ENCODE measurements around the gene PODNL1. TPM values are rescaled to one million over a fixed set of nuclear protein-coding genes. Genes with fewer than 3 reads are reported as not detected.

PODNL1 gene
- total and polyA plus RNA-seq, 7 donors = 0.07 to 1.3 (median 0.36) TPM

DNA sequence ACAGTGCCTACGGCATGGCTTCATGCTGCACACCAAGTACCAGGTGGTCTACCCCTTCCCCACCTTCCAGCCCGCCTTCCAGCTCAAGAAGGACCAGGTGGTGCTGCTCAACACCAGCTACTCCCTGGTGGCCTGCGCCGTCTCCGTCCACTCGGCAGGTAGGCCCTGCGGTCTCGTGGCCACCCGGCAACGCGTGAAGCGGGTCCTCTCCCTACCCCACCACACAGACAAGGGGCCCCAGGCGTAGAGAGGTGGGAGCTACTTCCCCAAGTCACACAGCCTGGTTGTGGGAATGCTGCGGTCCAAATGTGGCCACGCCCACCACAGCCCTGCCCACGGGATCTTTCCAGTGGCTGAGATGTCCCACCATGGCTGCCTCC, 18.1 kb upstream of the PODNL1 start:
- WGBS, 3 donors = 88 to 94% (median 89%) methylated on average over 15 to 16 of the region's 16 CpGs
- peaks cover 10% of the 10 kb centered on the region for H3K4me1 ChIP-seq
- DNase-seq (no peak), ATAC-seq (no peak)
- TF ChIP-seq CTCF (IDR thresholded peaks at IDR 0.05) = no peak
- intact Hi-C loops (cut with DNase I) = no loop called here
- H3K27me3 ChIP-seq (ENCODE audit: insufficient read depth in 3 of 3, low read length in 2 of 3) = no peaks in the 10 kb centered on the region
- H3K36me3 ChIP-seq (ENCODE audit: insufficient read depth in 1 of 2, low read depth in 1 of 2) = peaks cover 0 to 71% of the 10 kb centered on the region in 2 donors
- peak overlapping the region; percentile 65 for H3K27ac ChIP-seq
- no peak overlapping the region for H3K4me3 ChIP-seq
- no peaks in the 10 kb centered on the region for H3K9me3 ChIP-seq

DNA sequence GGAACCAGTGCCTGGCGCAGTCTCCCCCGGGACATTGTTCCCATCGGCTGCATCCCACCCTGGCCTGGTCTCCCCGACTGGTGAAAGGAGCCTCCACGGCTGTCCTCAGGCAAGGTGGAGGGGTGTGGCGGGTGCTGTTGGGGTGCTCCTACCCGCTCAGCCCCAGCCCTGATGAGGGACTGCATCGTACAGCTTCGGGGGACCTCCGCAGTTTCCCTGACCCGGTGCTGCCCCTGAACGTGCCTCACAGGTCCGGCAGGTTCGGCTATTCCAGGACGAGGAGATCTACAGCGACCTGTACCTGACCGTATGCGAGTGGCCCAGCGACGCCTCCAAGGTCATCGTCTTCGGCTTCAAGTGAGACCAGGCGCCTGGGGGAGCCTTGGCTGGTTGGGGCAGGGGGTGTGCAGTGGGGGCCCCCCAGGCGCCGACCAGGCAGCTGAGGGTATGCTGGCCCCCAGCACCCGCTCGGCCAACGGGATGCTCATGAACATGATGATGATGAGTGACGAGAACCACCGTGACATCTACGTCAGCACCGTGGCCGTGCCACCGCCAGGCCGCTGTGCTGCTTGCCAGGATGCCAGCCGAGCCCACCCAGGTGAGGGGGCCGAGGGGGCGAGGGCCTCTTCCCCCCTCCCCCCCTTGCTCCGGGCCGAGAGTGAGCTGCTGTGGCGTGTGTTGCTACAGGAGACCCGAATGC, 17.6 kb upstream of the PODNL1 start:
- intact Hi-C loops (cut with DNase I) = no loop called here
- Histone ChIP-seq H3K4me3 (no peak overlapping the region), H3K9me3 (no peaks in the 10 kb centered on the region), H3K27ac (peak overlapping the region; percentile 65), H3K27me3 (ENCODE audit: insufficient read depth in 3 of 3, low read length in 2 of 3) (no peaks in the 10 kb centered on the region), H3K36me3 (ENCODE audit: insufficient read depth in 1 of 2, low read depth in 1 of 2) (peaks cover 0 to 66% of the 10 kb centered on the region in 2 donors), H3K4me1 (peaks cover 10% of the 10 kb centered on the region)
- 89 to 91% (median 91%) methylated on average over 41 to 42 of the region's 42 CpGs for WGBS, 3 donors
- DNase-seq = peak in 1 of 2 donors; percentile 57
- no peak for ATAC-seq
- TF ChIP-seq CTCF (IDR thresholded peaks at IDR 0.05) = no peak

- DNase-seq (no peak), ATAC-seq (no peak)
- Histone ChIP-seq H3K36me3 (ENCODE audit: insufficient read depth in 1 of 2, low read depth in 1 of 2) (peaks cover 0 to 49% of the 10 kb centered on the region in 2 donors), H3K4me1 (peaks cover 10% of the 10 kb centered on the region), H3K9me3 (no peaks in the 10 kb centered on the region), H3K4me3 (no peak overlapping the region), H3K27ac (no peak overlapping the region), H3K27me3 (ENCODE audit: insufficient read depth in 3 of 3, low read length in 2 of 3) (no peaks in the 10 kb centered on the region)
- no peak for TF ChIP-seq CTCF (IDR thresholded peaks at IDR 0.05)
- intact Hi-C loops (cut with DNase I) = loop anchor here (5.0 kb wide), 1 partner anchor 47 kb away; the partner anchor contains the start of genes BRME1 (in 2 of the 2) and CC2D1A (in 2 of the 2)
- WGBS, 3 donors = 92 to 94% (median 93%) methylated on average over 15 of the region's 15 CpGs
Observed at GRCh38 chr19:13954185-13954584, 16.0 kb upstream of the PODNL1 start.

DNA sequence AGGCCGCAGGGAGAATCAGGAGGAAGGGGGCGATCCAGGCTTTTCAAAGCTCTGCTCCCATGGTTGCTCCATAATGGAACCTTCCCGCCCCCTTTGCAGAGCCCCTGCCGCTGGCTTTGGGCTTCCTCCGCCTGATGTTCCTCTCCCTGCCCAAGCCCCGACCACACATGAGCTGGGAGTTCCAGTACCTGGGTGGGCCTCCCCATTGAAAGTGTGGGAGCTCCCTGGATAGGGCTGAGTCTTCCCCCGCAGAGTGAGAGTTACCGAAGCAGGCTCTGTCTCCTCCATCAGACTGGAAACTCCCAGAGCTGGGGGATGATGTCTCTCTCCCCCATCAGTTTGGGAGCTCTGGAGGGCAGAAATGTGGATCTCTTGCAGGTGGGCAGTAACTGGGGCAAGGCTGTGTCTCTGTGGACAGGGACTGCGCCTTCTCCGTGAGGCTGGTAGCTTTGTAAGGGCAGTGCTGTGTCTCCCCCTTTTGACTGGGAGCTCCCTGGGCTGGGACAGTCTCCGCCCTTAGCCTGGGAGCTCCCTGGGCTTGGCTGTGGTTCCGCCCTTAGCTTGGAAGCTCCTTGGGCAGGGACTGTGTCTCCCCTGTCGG, 14.8 kb upstream of the PODNL1 start:
- Histone ChIP-seq H3K4me3 (peak overlapping the region; percentile 80), H3K9me3 (no peaks in the 10 kb centered on the region), H3K4me1 (peaks cover 10% of the 10 kb centered on the region), H3K27me3 (ENCODE audit: insufficient read depth in 3 of 3, low read length in 2 of 3) (no peaks in the 10 kb centered on the region), H3K36me3 (ENCODE audit: insufficient read depth in 1 of 2, low read depth in 1 of 2) (peaks cover 0 to 38% of the 10 kb centered on the region in 2 donors), H3K27ac (peak overlapping the region; percentile 85)
- no peak for TF ChIP-seq CTCF (IDR thresholded peaks at IDR 0.05)
- ATAC-seq (peak in 1 of 4 donors; percentile 12), DNase-seq (no peak)
- intact Hi-C loops (cut with DNase I) = loop anchor here (5.0 kb wide), 1 partner anchor 46 kb away; the partner anchor contains the start of genes BRME1 (in 2 of the 2) and CC2D1A (in 2 of the 2)
- WGBS, 3 donors = 2 to 10% (median 3%) methylated on average over 11 to 13 of the region's 13 CpGs

All from psoas muscle (tissue), 8 donors.